Activated CD4-positive, alpha-beta memory T cell treated with anti-CD3 and anti-CD28 coated beads, Interleukin-2, amount 10 ng/mL, durations not matched to agents 7 days and 5 days (primary cell): Measurements from ENCODE around the gene LAMA2. TPM values are rescaled to one million over a fixed set of nuclear protein-coding genes. Genes with fewer than 3 reads are reported as not detected.

Experiments
- CTCF ChIA-PET: fragments of 350-600 bp; sonication (Branson Sonifier 250); formaldehyde crosslinking; loops from one replicate; lab custom pipeline; 2021; ENCODE audit warnings: antibody characterized with exemption, inconsistent platforms; lab: Charles Lee
- POLR2A ChIA-PET: fragments of 350-600 bp; sonication (Branson Sonifier 250); formaldehyde crosslinking; loops from one replicate; lab custom pipeline; 2021; ENCODE audit warnings: antibody characterized with exemption; lab: Charles Lee
- DNase-seq: peaks from one replicate; pipeline ENCODE4 v3.0.0-alpha.2; 2020
- H3K27ac Mint-ChIP-seq: one replicate; pipeline ENCODE4 v1.8.0; 2021; ENCODE audit warnings: mild to moderate bottlenecking, mixed read lengths
- H3K27me3 Mint-ChIP-seq: one replicate; pipeline ENCODE4 v1.8.0; 2021; ENCODE audit warnings: mixed read lengths
- H3K36me3 Mint-ChIP-seq: one replicate; pipeline ENCODE4 v1.8.0; 2021; ENCODE audit warnings: low read depth, mixed read lengths
- H3K4me1 Mint-ChIP-seq: one replicate; pipeline ENCODE4 v1.8.0; 2021; ENCODE audit warnings: mixed read lengths
- H3K4me3 Mint-ChIP-seq: one replicate; pipeline ENCODE4 v1.8.0; 2021; ENCODE audit warnings: mild to moderate bottlenecking, mixed read lengths
- H3K9me3 Mint-ChIP-seq: one replicate; pipeline ENCODE4 v1.8.0; 2021; ENCODE audit warnings: mixed read lengths
- total RNA-seq, 2 experiments: library from RNA; stranded (reverse); gene quantifications; one replicate each; pipeline ENCODE4 v1.2.3, GENCODE V29; 2021

Gene LAMA2
- total RNA-seq, 2 experiments from 2014 or later = 0.15 to 0.53 TPM

- H3K27me3 Mint-ChIP-seq = no peaks in the 10 kb centered on the region
- ChIA-PET POLR2A (no interaction called here), CTCF (no interaction called here)
- H3K4me3 Mint-ChIP-seq = no peak overlapping the region
- H3K36me3 Mint-ChIP-seq = no peaks in the 10 kb centered on the region
- no peak overlapping the region for H3K27ac Mint-ChIP-seq
- no peaks in the 10 kb centered on the region for H3K4me1 Mint-ChIP-seq
- peaks cover 6% of the 10 kb centered on the region for H3K9me3 Mint-ChIP-seq
- DNase-seq = no peak
Measured at GRCh38 chr6:128997880-128998279, 114.9 kb downstream of the LAMA2 start.

- Mint-ChIP-seq H3K27me3 (no peaks in the 10 kb centered on the region), H3K4me1 (no peaks in the 10 kb centered on the region), H3K36me3 (no peaks in the 10 kb centered on the region), H3K27ac (no peak overlapping the region), H3K4me3 (no peak overlapping the region), H3K9me3 (no peaks in the 10 kb centered on the region)
- DNase-seq = no peak
- ChIA-PET CTCF (no interaction called here), POLR2A (no interaction called here)
Measured at GRCh38 chr6:129006724-129007514, 124.0 kb downstream of the LAMA2 start.

- POLR2A ChIA-PET = no interaction called here
- DNase-seq = no peak
- Mint-ChIP-seq H3K9me3 (no peaks in the 10 kb centered on the region), H3K4me3 (no peak overlapping the region), H3K27ac (no peak overlapping the region), H3K36me3 (no peaks in the 10 kb centered on the region), H3K27me3 (no peaks in the 10 kb centered on the region), H3K4me1 (no peaks in the 10 kb centered on the region)
- CTCF ChIA-PET = no interaction called here
Measured at GRCh38 chr6:129007701-129008373, 124.9 kb downstream of the LAMA2 start.

GRCh38 chr6:129008591-129008990, 125.7 kb downstream of the LAMA2 start:
- POLR2A ChIA-PET = no interaction called here
- H3K36me3 Mint-ChIP-seq = no peaks in the 10 kb centered on the region
- H3K27me3 Mint-ChIP-seq = no peaks in the 10 kb centered on the region
- H3K27ac Mint-ChIP-seq = no peak overlapping the region
- H3K4me1 Mint-ChIP-seq = no peaks in the 10 kb centered on the region
- H3K4me3 Mint-ChIP-seq = no peak overlapping the region
- no peaks in the 10 kb centered on the region for H3K9me3 Mint-ChIP-seq
- CTCF ChIA-PET = no interaction called here
- DNase-seq = no peak

GRCh38 chr6:129009851-129010250, 126.9 kb downstream of the LAMA2 start:
- DNase-seq = no peak
- Mint-ChIP-seq H3K9me3 (no peaks in the 10 kb centered on the region), H3K36me3 (no peaks in the 10 kb centered on the region), H3K4me1 (no peaks in the 10 kb centered on the region), H3K4me3 (no peak overlapping the region), H3K27me3 (no peaks in the 10 kb centered on the region), H3K27ac (no peak overlapping the region)
- ChIA-PET CTCF (no interaction called here), POLR2A (no interaction called here)

GRCh38 chr6:129014302-129014701, 131.4 kb downstream of the LAMA2 start:
- no peak for DNase-seq
- Mint-ChIP-seq H3K4me1 (no peaks in the 10 kb centered on the region), H3K27ac (no peak overlapping the region), H3K27me3 (no peaks in the 10 kb centered on the region), H3K9me3 (no peaks in the 10 kb centered on the region), H3K36me3 (no peaks in the 10 kb centered on the region), H3K4me3 (no peak overlapping the region)
- POLR2A ChIA-PET = no interaction called here
- CTCF ChIA-PET = no interaction called here

GRCh38 chr6:129015721-129016120, 132.8 kb downstream of the LAMA2 start:
- no peak overlapping the region for H3K27ac Mint-ChIP-seq
- ChIA-PET CTCF (no interaction called here), POLR2A (no interaction called here)
- no peaks in the 10 kb centered on the region for H3K9me3 Mint-ChIP-seq
- H3K4me1 Mint-ChIP-seq = no peaks in the 10 kb centered on the region
- H3K36me3 Mint-ChIP-seq = no peaks in the 10 kb centered on the region
- no peak overlapping the region for H3K4me3 Mint-ChIP-seq
- DNase-seq = no peak
- H3K27me3 Mint-ChIP-seq = no peaks in the 10 kb centered on the region

- POLR2A ChIA-PET = no interaction called here
- Mint-ChIP-seq H3K27me3 (no peaks in the 10 kb centered on the region), H3K27ac (no peak overlapping the region), H3K9me3 (no peaks in the 10 kb centered on the region), H3K36me3 (no peaks in the 10 kb centered on the region), H3K4me1 (no peaks in the 10 kb centered on the region), H3K4me3 (no peak overlapping the region)
- CTCF ChIA-PET = no interaction called here
- DNase-seq = no peak
Measured at GRCh38 chr6:129016844-129017243, 133.9 kb downstream of the LAMA2 start.

GRCh38 chr6:129022011-129022553, 139.1 kb downstream of the LAMA2 start:
- Mint-ChIP-seq H3K4me3 (no peak overlapping the region), H3K9me3 (no peaks in the 10 kb centered on the region), H3K27ac (no peak overlapping the region), H3K4me1 (no peaks in the 10 kb centered on the region), H3K27me3 (no peaks in the 10 kb centered on the region), H3K36me3 (no peaks in the 10 kb centered on the region)
- DNase-seq = no peak
- ChIA-PET CTCF (no interaction called here), POLR2A (no interaction called here)

- CTCF ChIA-PET = no interaction called here
- DNase-seq = no peak
- Mint-ChIP-seq H3K9me3 (no peaks in the 10 kb centered on the region), H3K4me3 (no peak overlapping the region), H3K36me3 (no peaks in the 10 kb centered on the region), H3K27me3 (no peaks in the 10 kb centered on the region), H3K27ac (no peak overlapping the region), H3K4me1 (no peaks in the 10 kb centered on the region)
- POLR2A ChIA-PET = no interaction called here
Measured at GRCh38 chr6:129026601-129027000, 143.7 kb downstream of the LAMA2 start.

- no peaks in the 10 kb centered on the region for H3K9me3 Mint-ChIP-seq
- POLR2A ChIA-PET = no interaction called here
- CTCF ChIA-PET = no interaction called here
Measured at GRCh38 chr6:129029778-129030177, 146.8 kb downstream of the LAMA2 start.

GRCh38 chr6:129030215-129030614, 147.3 kb downstream of the LAMA2 start:
- Mint-ChIP-seq H3K9me3 (no peaks in the 10 kb centered on the region), H3K27me3 (no peaks in the 10 kb centered on the region), H3K36me3 (no peaks in the 10 kb centered on the region), H3K27ac (no peak overlapping the region), H3K4me1 (no peaks in the 10 kb centered on the region), H3K4me3 (no peak overlapping the region)
- ChIA-PET POLR2A (no interaction called here), CTCF (no interaction called here)
- DNase-seq = no peak

More at GRCh38 chr6:129029778-129030177, 146.8 kb downstream of the LAMA2 start:
- H3K27me3 Mint-ChIP-seq = no peaks in the 10 kb centered on the region
- no peaks in the 10 kb centered on the region for H3K36me3 Mint-ChIP-seq
- no peaks in the 10 kb centered on the region for H3K4me1 Mint-ChIP-seq
- no peak overlapping the region for H3K27ac Mint-ChIP-seq
- H3K4me3 Mint-ChIP-seq = no peak overlapping the region
- no peak for DNase-seq

GRCh38 chr6:129031051-129031599, 148.2 kb downstream of the LAMA2 start:
- ChIA-PET POLR2A (no interaction called here), CTCF (no interaction called here)
- no peak overlapping the region for H3K4me3 Mint-ChIP-seq
- no peaks in the 10 kb centered on the region for H3K4me1 Mint-ChIP-seq
- DNase-seq = no peak
- H3K36me3 Mint-ChIP-seq = no peaks in the 10 kb centered on the region
- no peaks in the 10 kb centered on the region for H3K9me3 Mint-ChIP-seq
- H3K27me3 Mint-ChIP-seq = no peaks in the 10 kb centered on the region
- H3K27ac Mint-ChIP-seq = no peak overlapping the region
